ENCODE data around the gene TLE4. TPM values are rescaled to one million over a fixed set of nuclear protein-coding genes. Genes with fewer than 3 reads are reported as not detected.

TLE4 gene
- total RNA-seq, 1 donor from 2014 or later, result 55.6 TPM

GRCh38 chr9:79613145-79613544, 41.4 kb downstream of the TLE4 start:
- H3K4me1 Mint-ChIP-seq (ENCODE audit: low read depth), result peaks cover 3% of the 10 kb centered on the region
- no peaks in the 10 kb centered on the region for H3K9me3 Mint-ChIP-seq (ENCODE audit: low read depth)
- H3K27ac Mint-ChIP-seq, result no peak overlapping the region
- no peak overlapping the region for H3K4me3 Mint-ChIP-seq (ENCODE audit: low read depth)
- TF ChIP-seq CTCF (IDR thresholded peaks at IDR 0.05; ENCODE audit: unreplicated experiment), result no peak
- no peaks in the 10 kb centered on the region for H3K36me3 Mint-ChIP-seq (ENCODE audit: insufficient read depth)
- no peak for DNase-seq (ENCODE audit: low spot score, unreplicated experiment)
- H3K27me3 Mint-ChIP-seq, result no peaks in the 10 kb centered on the region

- no peak overlapping the region for H3K27ac Mint-ChIP-seq
- no peak for TF ChIP-seq CTCF (IDR thresholded peaks at IDR 0.05; ENCODE audit: unreplicated experiment)
- H3K4me1 Mint-ChIP-seq (ENCODE audit: low read depth), result peaks cover 8% of the 10 kb centered on the region
Measured at GRCh38 chr9:79615038-79615437, 43.3 kb downstream of the TLE4 start.

GRCh38 chr9:79616013-79616412, 44.2 kb downstream of the TLE4 start:
- no peaks in the 10 kb centered on the region for H3K36me3 Mint-ChIP-seq (ENCODE audit: insufficient read depth)

More at GRCh38 chr9:79615038-79615437, 43.3 kb downstream of the TLE4 start:
- Mint-ChIP-seq H3K9me3 (ENCODE audit: low read depth) (no peaks in the 10 kb centered on the region), H3K4me3 (ENCODE audit: low read depth) (no peak overlapping the region), H3K27me3 (no peaks in the 10 kb centered on the region), H3K36me3 (ENCODE audit: insufficient read depth) (no peaks in the 10 kb centered on the region)
- no peak for DNase-seq (ENCODE audit: low spot score, unreplicated experiment)

GRCh38 chr9:79616971-79617370, 45.2 kb downstream of the TLE4 start:
- no peak for TF ChIP-seq CTCF (IDR thresholded peaks at IDR 0.05; ENCODE audit: unreplicated experiment)
- Mint-ChIP-seq H3K4me3 (ENCODE audit: low read depth) (no peak overlapping the region), H3K9me3 (ENCODE audit: low read depth) (peaks cover 3% of the 10 kb centered on the region), H3K27me3 (no peaks in the 10 kb centered on the region), H3K36me3 (ENCODE audit: insufficient read depth) (peaks cover 1% of the 10 kb centered on the region), H3K4me1 (ENCODE audit: low read depth) (peaks cover 15% of the 10 kb centered on the region), H3K27ac (no peak overlapping the region)
- DNase-seq (ENCODE audit: low spot score, unreplicated experiment), result no peak

More at GRCh38 chr9:79616013-79616412, 44.2 kb downstream of the TLE4 start:
- Mint-ChIP-seq H3K27ac (no peak overlapping the region), H3K27me3 (no peaks in the 10 kb centered on the region), H3K4me3 (ENCODE audit: low read depth) (no peak overlapping the region), H3K4me1 (ENCODE audit: low read depth) (peaks cover 10% of the 10 kb centered on the region), H3K9me3 (ENCODE audit: low read depth) (no peaks in the 10 kb centered on the region)
- TF ChIP-seq CTCF (IDR thresholded peaks at IDR 0.05; ENCODE audit: unreplicated experiment), result no peak
- DNase-seq (ENCODE audit: low spot score, unreplicated experiment), result no peak

- Mint-ChIP-seq H3K4me3 (ENCODE audit: low read depth) (no peak overlapping the region), H3K27me3 (no peaks in the 10 kb centered on the region), H3K36me3 (ENCODE audit: insufficient read depth) (peaks cover 1% of the 10 kb centered on the region), H3K9me3 (ENCODE audit: low read depth) (peaks cover 3% of the 10 kb centered on the region), H3K4me1 (ENCODE audit: low read depth) (peaks cover 15% of the 10 kb centered on the region), H3K27ac (no peak overlapping the region)
- no peak for TF ChIP-seq CTCF (IDR thresholded peaks at IDR 0.05; ENCODE audit: unreplicated experiment)
- DNase-seq (ENCODE audit: low spot score, unreplicated experiment), result no peak
Measured at GRCh38 chr9:79617395-79617794, 45.6 kb downstream of the TLE4 start.
